ENCODE results near the gene CTSS.
A peak's percentile ranks its signal among the peaks of the same experiment; 100 is the strongest.
"Not testable (repeated sequence)": the region's sequence is repeated elsewhere in the genome, so short reads cannot be mapped to it uniquely, and the experiment has no call there.

CTSS gene

DNA sequence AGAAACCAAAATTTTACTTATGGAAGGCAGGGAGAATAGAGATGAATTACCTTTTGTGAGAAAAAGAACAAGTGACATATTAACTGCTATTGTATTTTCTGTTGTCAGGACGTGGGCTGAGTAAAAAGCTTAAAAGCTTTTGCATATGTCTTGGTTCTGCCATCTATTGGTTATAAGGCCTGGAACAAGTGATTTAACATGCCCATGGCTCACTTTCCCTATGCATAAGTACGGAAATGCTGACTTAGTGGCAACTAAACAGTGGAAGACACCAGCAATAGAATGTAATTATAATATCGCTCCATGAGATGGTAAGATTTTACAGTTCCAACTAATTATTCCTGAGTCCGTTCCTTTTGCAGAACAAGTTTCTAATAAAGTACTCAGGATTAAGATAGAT, 6.7 kb upstream of the CTSS start:
- DNase-seq: no peak

DNA sequence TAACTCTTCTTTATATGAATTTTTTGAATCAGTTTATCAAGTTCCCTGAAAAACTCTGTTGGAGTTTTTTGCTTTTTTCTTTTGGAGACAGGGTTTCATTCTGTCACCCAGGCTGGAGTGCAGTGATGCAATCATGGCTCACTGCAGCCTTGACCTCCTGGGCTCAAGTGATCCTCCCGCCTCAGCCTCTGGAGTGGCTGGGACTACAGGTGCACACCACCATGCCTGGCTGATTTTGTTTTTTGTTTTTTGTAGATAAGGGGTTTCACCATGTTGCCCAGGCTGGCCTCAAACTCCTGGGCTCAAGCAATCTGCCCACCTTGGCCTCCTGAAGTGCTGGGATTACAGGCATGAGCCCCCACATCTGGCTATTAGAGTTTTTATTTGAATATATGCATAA, 2.1 kb upstream of the CTSS start:
- not testable (repeated sequence) for DNase-seq

DNA sequence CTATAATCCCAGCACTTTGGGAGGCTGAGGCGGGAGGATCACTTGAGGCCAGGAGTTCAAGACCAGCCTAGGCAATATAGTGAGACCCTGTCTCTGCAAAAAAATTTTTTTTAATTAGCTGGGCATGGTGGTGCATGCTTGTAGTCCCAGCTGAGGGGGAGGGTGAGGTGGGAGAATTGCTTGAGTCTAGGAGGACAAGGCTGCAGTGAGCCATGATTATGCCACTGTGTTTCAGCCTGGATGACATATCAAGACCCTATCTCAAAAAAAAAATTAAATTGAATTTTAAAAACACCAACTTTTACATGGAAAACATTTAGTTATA, 361 bp upstream of the CTSS start:
- DNase-seq: not testable (repeated sequence)

DNA sequence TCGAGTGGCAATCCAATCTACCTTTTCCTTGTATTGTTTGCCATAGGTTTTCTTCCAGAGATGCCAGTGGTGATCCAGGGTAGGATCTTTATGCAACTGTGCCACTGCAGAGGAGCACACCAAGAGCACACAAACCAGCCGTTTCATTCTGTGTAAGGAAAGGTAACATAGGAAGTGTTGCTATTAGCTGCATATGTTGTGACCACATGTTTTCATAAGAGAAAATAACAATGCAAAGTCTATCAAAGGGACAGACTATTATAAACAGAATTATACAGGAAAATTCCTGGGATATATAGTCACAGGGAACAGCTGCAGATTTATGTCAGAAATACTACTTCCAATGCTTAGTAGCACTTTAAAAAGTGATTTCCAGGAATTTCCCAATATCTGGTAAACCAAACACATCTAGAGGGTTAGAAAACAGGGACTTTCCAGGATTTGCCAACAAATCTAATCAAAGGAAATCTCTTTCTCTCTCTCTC, 919 bp downstream of the CTSS start:
- DNase-seq: no peak

DNA sequence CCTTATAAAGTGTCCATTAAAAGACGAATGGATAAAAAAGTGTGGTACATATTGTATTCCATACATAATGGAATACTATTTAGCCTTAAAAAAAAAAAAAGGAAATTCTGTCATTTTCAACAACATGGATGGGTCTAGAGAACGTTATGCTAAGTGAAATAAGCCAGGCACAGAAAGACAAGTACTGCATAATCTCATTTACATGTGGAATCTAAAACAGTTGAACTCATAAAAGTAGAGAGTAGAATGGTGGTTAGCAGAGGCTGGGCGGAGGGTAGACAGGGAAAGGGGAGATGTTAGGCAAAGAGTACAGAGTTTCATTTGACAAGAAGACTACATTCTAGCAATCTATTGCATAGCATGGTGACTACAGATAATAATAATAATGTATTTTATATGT, 2.6 kb downstream of the CTSS start:
- DNase-seq: no peak

DNA sequence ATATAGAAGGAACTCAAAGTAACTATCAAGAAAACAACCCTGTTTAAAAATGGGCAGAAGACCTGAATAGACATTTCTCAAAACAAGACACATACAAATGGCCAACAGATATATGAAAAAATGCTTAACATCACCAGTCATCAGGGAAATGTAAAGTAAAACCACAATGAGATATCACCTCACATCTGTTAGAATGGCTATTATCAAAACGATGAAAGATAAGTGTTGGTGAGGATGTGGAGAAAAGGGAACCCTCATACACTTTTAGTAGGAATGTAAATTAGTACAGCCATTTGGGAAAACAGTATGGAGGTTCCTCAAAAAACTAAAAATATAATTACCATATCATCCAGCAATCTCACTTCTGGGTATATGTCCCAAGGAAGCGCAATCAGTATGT, 3.0 kb downstream of the CTSS start:
- no peak for DNase-seq

DNA sequence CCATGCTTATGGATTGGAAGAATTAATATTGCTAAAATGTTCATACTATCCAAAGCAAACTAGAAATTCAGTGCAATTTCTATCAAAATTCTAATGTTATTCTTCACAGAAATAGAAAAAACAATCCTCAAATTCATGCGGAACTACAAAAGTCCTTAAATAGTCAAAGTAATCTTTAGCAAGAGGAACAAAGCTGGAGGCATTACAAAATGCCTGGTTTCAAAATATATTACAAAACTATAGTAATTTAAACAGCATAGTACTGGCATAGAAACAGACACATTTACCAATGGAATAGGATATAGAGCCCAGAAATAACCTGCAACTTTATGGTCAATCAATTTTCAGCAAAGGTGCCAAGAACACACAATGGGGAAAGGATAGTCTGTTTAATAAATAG, 3.8 kb downstream of the CTSS start:
- DNase-seq: no peak

DNA sequence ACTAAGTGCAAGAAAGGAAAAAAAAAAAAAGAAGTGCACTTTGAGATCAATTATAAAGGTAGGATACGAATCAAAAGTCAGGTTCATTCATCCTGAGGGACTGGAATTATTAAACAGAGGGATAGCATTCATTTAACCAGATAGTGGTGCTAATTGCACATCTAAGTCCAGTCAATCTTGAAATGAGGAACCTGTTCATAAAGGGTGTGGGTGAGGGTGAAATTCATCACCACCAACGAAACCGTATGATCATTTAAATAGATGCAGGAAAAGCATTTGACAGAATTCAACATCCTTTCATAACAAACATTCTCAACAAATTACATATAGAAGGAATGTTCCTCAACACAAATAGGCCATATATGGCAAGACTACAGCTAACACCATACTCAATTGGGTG, 5.6 kb downstream of the CTSS start:
- no peak for DNase-seq

DNA sequence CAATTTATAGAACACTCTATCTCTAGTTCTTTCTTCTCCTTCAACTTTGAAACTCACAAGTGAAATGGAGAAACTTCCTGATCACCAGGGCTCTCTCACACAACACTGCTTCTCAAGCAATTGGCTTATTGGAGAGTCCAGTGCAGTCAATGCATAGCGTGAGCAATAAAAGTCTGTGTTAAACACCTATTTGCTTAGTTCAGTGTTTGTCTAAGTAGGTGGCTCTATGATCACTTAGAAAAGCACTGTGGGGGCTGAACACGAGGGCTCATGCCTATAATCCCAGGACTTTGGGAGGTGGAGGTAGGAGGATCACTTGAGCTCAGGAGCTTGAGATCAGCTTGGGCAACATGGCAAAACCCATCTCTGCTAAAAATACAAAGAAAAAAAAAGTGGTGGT, 12.2 kb downstream of the CTSS start:
- DNase-seq: no peak

DNA sequence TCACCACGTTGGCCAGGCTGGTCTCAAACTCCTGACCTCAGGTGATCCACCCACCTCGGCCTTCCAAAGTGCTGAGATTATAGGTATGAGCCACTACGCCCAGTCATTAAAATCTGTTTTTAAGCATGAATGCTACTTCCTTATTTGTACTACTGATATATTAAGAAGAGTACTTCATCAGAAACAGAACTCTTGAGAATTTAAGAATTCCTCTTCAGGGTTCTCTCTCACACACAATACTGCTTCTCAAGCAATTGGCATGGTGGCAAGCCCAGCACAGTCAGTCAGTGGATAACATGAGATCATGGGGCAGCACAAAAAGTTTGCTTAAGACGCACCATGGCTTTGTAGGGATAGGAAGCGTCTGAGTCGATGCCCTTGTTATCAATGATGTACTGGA, 14.1 kb downstream of the CTSS start:
- DNase-seq: no peak

DNA sequence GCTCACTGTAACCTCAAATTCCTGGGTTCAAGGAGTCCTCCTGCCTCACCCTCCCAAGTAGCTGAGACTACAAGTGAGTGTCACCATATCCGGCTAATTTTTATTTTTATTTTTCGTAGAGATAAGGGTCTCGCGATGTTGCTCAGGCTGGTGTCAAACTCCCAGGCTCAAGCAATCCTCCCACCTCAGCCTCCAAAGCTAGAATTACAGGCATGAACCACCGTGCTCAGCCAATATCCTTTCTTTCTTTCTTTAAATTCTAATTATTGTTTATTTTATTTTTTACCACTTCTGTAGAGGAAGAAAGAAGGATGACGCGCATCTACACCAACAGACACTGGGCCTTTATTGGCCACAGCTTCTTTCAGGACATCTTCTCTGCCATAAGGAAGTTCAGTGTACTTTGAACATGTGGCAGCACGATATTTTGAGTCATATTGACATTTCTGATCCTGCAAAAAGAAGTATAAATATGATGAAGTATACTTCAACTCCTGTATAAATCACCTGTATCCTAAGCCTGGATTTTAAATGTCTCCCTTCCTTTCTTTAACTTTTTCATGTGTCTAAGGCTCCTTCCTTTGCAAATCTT, 15.8 kb downstream of the CTSS start:
- DNase-seq: no peak

DNA sequence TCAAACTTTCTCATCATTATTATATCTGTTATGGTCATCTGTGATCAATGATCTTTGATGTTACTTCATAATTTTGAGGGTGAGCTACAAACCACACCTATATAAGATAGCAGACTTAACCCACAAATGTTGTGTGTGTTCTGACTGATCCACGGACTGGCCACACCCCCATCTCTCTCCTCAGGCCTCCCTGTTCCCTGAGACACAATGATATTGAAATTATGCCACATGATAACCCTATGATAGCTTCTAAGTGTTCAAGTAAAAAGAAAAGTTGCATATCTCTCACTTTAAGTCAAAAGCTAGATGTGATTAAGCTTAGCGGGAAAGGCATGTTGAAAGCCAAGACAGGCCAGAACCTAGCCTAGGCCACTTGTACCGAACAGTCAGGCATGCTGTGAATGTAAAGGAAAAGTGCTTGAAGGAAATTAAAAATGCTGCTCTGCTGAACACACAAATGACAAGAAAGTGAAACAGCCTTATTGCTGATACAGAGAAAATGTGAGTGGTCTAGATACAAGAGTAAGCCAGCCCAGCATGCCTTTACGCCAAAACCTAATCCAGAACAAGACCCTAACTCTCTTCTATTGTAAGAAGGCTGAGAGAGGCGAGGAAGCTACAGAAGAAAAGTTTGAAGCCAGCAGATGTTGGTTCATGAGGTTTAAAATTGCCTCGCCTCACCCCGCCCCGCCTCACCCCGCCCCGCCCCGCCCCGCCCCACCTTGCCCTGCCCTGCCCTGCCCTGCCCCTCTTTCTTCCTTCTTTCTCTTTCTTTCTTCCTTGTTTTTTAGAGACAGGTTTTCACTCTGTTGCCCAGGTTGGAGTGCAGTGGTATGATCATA, 16.5 kb downstream of the CTSS start:
- no peak for DNase-seq

DNA sequence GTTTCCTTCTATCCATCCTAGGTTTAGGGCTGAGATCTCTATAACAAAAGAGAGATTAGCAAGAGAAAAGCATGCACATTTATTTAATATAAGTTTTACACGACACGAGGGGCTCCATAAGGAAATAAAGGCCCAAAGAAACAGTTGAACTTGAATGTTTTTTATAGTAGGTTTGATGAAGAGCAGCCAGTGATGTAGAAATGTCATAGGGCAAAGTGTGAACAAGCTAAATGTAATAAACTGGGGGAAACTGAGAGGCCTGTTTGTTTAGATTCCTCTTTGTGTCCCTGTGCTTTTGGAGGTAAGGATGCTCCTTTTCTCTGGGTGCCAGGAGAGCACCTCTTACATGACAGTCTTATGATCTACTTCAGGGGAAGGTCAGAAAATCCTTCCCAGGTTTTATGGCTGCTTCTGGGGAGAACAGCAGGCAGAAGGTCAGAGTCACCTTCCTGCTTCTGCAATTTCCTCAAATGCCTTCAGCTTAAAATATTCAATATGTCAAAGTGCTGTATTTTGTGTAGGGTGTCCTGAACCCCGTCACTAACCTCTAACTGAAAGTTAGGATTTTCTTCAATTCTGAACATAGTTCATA, 35.4 kb downstream of the CTSS start:
- DNase-seq: no peak

DNA sequence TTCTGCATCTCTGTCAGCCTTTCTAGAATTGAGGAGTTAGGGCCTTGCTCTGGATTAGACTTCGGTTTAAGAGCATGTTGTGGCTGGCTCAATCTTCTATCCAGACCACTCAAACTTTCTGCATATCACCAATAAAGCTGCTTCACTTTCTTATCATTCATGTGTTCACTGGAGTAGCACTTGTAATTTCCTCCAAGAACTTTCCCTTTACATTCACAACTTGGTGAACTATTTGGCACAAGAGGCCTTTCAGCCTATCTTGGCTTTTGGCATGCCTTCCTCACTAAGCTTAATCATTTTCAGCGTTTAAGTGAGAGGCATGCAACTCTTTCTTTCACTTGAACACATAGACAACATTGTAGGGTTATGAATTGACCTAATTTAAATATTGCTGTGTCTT, 41.2 kb downstream of the CTSS start:
- no peak for DNase-seq

DNA sequence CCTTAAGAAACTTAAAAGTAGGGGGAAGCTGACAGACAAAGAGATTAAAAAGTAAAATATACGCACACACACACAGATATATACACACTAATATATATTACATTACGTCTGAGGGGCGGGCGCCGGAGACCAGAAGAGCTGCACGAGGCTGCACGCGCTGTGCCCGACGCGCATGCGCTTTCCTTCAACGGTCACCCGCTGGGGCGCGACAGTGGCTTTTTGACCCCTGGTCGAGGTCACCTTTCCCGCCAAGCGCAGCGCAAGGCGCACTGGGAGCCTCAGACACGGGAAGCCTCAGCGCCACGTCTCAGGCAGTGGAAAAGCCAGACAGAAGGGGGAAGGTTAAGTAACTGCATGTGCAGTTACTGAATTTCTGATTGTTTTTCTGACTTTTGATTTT, 44.9 kb downstream of the CTSS start, which contains the start of gene HORMAD1:
HORMAD1 (minus strand) TSS at position 193 of the 400 bp plus-strand sequence. CDS start 1,390 bp downstream, outside the sequence.
- DNase-seq: no peak

DNA sequence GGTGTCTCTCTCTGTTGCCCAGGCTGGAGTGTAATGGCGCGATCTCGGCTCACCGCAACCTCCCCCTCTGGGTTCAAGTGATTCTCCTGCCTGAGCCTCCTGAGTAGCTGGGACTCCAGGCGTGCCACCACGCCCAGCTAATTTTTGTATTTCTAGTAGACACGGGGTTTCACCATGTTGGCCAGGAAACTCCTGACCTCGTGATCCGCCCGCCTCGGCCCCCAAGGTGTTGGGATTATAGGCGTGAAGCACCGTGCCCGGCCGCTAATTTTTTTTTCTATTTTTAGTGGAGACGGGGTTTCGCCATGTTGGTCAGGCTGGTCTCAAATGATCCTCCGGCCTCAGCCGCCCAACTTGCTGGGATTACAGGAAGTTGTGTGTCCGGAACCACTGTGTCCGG, 45.5 kb downstream of the CTSS start:
- no peak for DNase-seq

DNA sequence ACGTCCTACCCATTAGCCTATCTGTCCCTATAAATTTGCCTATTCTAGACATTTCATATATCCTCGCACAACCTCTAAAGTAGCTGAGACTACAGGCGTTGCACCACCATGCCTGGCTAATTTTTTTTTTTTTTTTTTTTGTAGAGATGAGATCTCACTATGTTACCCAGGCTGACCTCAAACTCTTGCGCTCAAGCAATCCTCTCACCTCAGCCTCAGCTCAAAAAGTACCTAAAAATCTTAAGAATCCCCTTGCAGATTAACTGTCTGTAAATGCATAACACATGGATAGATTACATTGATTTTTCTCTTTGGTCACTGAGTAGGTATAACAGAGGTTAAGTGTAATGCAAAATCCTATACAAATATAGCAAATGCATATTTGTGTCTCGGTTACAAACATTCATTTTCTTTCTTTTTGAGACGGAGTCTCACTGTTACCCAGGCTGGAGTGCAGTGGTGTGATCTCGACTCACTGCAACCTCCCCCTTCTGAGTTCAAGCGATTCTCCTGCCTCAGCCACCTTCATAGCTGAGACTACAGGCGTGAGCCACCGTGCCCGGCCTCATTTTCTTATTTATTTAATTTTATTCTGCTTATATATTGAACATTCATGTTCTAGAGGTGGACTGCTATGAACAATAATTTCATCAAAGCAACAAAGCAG, 47.2 kb downstream of the CTSS start:
- no peak for DNase-seq

DNA sequence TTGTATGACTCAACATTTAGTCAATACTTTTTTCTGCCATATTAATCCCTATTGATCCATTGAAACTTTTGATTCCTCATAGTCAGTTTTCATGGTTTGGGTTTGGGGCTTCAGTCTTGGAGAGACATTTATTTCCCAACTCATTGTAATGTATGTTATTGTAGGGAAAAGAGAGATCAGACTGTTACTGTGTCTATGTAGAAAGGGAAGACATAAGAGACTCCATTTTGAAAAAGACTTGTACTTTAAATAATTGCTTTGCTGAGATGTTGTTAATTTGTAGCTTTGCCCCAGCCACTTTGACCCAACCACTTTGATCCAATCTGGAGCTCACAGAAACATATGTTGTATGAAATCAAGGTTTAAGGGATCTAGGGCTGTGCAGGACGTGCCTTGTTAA, 56.5 kb downstream of the CTSS start:
- DNase-seq: not testable (repeated sequence)

DNA sequence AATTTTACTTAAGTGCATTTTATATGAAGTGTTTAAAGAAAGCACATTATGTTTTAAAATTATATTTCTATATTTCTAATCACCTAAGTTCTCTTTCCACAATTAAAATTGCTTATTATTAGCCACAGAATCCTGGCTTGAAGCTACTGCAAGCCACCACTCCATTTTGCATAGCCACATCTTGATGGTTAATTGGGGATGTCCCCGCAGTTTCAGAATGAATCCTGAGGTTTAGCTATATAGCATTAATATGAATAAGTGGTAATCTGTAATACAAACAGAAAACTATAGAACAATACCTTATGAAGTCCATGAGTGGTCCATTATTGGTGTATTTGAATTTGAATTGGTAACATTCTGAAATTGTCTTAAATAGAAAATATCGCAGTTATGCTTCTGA, 57.0 kb downstream of the CTSS start:
- no peak for DNase-seq

DNA sequence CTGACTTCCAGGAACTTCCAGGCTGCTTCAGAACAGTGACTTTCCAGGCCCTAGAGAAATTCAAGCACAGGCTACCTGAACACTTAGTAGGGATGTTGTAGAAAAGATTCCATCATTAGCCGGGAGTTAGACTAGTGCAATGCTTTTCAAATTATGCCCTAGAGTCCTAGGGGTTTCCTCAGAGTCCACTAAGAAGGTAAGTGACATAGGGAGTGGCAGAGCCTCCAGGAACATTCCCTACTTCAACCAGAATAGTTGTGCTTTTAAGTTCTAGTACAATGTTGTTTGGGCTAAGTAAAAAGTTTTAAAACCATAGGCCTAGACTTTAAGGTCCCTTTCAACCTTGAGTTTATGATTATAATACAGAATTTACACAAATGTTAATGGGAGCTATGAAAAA, 59.5 kb downstream of the CTSS start:
- DNase-seq: no peak

DNA sequence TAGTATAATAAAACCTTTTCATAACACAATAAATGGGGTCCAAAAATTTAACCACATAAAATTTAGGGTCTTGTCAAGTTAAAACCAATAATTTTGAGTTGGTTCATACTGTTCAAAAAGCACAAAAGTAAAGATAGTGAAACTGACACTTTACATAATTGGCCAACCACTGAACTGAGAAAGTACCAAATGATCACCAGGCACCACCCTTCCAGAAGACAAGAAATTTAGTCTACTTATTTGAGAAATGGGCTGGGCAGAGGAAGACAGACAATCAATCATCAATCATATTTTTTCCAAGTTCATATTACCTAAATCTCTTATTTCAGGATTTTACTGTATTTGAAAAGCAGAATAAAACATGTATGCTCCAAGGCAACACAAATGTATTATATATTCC, 62.2 kb downstream of the CTSS start:
- DNase-seq: no peak

DNA sequence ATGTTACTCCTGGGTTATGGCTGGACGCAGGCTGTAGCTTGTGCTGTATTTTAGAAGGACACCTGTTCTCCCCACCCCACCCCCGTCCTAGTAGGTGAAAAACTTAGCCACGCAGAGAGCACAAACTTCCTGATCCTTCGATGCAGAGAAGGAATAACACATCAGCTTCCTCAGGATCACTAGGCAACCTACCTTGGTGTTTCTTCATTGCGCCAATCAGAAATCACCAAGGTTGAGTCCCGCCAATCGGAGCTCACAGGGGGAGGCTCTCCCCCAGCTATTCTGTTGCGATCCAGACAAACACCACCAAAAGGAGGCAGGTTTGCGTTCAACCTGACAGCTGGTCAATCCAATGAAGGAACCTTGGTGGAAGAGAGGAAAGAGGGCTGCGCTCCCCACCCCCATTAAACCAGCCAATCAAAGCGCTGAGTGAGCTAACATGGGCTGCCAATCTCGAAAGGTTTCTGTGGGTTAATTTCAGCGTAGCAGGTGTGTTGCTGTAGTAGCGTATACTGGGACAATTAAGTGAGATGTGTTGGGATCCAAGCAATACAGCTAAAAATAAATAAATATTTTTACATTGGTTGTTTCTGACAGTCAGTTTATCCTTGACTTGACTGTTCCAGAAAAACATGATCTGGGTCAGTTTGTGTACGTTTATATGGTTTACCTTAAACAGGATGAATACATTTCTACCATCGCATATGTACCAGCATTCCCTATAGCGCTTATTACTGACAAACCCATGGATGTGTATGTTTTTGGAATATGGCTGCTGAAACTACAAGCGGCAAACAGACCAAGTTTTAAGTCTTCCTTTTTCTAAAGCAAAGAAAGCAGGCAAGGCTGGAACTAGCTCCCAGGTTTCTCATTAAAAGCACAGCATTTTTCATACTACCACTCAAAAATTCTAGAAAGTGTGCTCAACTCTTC, 68.3 kb downstream of the CTSS start, which contains the start of gene GOLPH3L:
GOLPH3L (minus strand) TSS at position 160 of the 933 bp plus-strand sequence. CDS start 2,316 bp downstream, outside the sequence.
- peak; percentile 90 for DNase-seq
